Tibial artery (tissue), 4 donors: ENCODE data around the gene MDM4.

Experiments used
- DNase-seq, 2 donors: peaks; one replicate each; pipeline ENCODE4 v3.0.0-alpha.2; 2019
- H3K27ac ChIP-seq, 2 donors: fragments of 200-600 bp; sonication (generic) in 1 of 2; 1 replicate in 1 of 2; 2 replicates in 1 of 2; pipeline ENCODE4 v1.5.1; 2018 to 2019; ENCODE audit warnings: mild to moderate bottlenecking in 1 of 2
- H3K27me3 ChIP-seq, 2 donors: fragments of 200-600 bp; sonication (generic) in 1 of 2; one replicate each; pipeline versions ENCODE4 v1.5.1 to v1.6.0; 2016 to 2019
- H3K36me3 ChIP-seq, 3 donors: fragments of 200-600 bp; sonication (generic) in 2 of 3; one replicate each; pipeline ENCODE4 v1.5.1; 2016 to 2019; ENCODE audit warnings: mild to moderate bottlenecking in 2 of 3
- H3K4me1 ChIP-seq, 4 donors: fragments of 200-600 bp; sonication (generic) in 2 of 4; 1 replicate in 3 of 4; 2 replicates in 1 of 4; pipeline ENCODE4 v1.5.1; 2016 to 2019
- H3K4me3 ChIP-seq, 2 donors: fragments of 200-600 bp; sonication (generic) in 1 of 2; 1 replicate in 1 of 2; 2 replicates in 1 of 2; pipeline ENCODE4 v1.5.1; 2018 to 2019; ENCODE audit warnings: mild to moderate bottlenecking in 2 of 2
- H3K9me3 ChIP-seq, 3 donors: fragments of 200-600 bp; sonication (generic) in 1 of 3; one replicate each; pipeline ENCODE4 v1.5.1; 2016 to 2019
- intact Hi-C: fragments of 100-400 bp; cut with DNase I; formaldehyde crosslinking; loops from one replicate; pipeline ENCODE4 v1.15.0; 2023; ENCODE audit warnings: low total_unique reads
- TF ChIP-seq, protein P1 (sequence below), 2 experiments: fragments of 200-600 bp in 1 of 2; fragments of 450-650 bp in 1 of 2; IDR thresholded peaks; one replicate each; pipeline ENCODE4 v1.5.1; 2017 to 2019; ENCODE audit warnings: antibody characterized with exemption in 2 of 2, mild to moderate bottlenecking in 1 of 2, moderate library complexity in 1 of 2

Gene MDM4

DNA sequence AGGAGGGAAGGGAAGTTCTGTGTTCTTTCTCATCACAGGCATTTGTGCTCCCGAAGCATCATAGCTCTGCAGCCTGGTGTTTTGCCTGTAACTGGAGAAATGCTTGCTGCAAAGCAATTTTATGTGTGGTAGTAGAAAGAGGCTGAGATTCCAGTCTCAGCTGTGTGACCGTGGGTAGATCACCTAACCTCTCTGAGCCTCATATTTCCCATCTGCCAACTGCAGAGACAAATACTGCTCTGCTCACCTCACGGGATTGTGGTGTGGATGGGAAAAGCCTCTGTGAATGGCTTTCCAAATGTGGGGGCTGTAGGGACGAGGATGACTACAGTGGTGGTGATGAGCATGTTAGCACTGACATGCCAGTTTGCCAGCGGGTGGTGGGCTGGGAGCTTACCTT, 84.0 kb downstream of the MDM4 start:
- H3K27ac ChIP-seq, result no peak overlapping the region
- TF ChIP-seq, protein P1, sequence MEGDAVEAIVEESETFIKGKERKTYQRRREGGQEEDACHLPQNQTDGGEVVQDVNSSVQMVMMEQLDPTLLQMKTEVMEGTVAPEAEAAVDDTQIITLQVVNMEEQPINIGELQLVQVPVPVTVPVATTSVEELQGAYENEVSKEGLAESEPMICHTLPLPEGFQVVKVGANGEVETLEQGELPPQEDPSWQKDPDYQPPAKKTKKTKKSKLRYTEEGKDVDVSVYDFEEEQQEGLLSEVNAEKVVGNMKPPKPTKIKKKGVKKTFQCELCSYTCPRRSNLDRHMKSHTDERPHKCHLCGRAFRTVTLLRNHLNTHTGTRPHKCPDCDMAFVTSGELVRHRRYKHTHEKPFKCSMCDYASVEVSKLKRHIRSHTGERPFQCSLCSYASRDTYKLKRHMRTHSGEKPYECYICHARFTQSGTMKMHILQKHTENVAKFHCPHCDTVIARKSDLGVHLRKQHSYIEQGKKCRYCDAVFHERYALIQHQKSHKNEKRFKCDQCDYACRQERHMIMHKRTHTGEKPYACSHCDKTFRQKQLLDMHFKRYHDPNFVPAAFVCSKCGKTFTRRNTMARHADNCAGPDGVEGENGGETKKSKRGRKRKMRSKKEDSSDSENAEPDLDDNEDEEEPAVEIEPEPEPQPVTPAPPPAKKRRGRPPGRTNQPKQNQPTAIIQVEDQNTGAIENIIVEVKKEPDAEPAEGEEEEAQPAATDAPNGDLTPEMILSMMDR (IDR thresholded peaks at IDR 0.05), result no peak
- no peak overlapping the region for H3K4me3 ChIP-seq
- H3K4me1 ChIP-seq, result no peaks in the 10 kb centered on the region
- H3K27me3 ChIP-seq, result peaks cover 0 to 19% of the 10 kb centered on the region in 2 donors
- intact Hi-C loops, result no loop called here
- H3K36me3 ChIP-seq, result no peaks in the 10 kb centered on the region
- H3K9me3 ChIP-seq, result no peaks in the 10 kb centered on the region
- no peak for DNase-seq

DNA sequence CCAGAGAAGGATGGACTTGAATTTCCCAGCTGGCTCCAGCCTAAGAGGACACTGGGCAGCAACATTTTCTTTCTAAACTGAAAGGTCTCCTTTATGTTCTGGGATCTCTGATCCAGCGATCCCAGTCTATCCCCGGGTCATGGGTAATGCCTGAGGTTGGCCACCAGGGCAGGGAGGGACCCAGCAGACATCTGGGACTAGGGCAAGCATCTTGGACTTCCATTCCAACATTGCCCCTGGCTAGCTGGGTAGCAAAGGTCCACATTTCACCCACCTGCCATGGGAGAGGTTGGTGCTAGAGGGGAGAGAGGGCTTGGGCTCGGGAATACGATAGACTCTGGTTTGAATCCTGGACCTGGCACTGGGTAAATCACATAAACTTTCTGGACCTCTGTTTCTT, 84.8 kb downstream of the MDM4 start:
- Histone ChIP-seq H3K4me1 (no peaks in the 10 kb centered on the region), H3K9me3 (no peaks in the 10 kb centered on the region), H3K27ac (no peak overlapping the region), H3K27me3 (peaks cover 0 to 26% of the 10 kb centered on the region in 2 donors), H3K36me3 (no peaks in the 10 kb centered on the region), H3K4me3 (no peak overlapping the region)
- TF ChIP-seq, protein P1 (IDR thresholded peaks at IDR 0.05), result no peak
- intact Hi-C loops, result no loop called here
- no peak for DNase-seq

- Histone ChIP-seq H3K27me3 (peaks cover 0 to 27% of the 10 kb centered on the region in 2 donors), H3K9me3 (no peaks in the 10 kb centered on the region), H3K4me3 (no peak overlapping the region), H3K4me1 (no peaks in the 10 kb centered on the region), H3K27ac (no peak overlapping the region), H3K36me3 (no peaks in the 10 kb centered on the region)
- TF ChIP-seq, protein P1 (IDR thresholded peaks at IDR 0.05), result no peak
- intact Hi-C loops, result no loop called here
- DNase-seq, result no peak
Observed at GRCh38 chr1:204602111-204602579, 85.9 kb downstream of the MDM4 start.

DNA sequence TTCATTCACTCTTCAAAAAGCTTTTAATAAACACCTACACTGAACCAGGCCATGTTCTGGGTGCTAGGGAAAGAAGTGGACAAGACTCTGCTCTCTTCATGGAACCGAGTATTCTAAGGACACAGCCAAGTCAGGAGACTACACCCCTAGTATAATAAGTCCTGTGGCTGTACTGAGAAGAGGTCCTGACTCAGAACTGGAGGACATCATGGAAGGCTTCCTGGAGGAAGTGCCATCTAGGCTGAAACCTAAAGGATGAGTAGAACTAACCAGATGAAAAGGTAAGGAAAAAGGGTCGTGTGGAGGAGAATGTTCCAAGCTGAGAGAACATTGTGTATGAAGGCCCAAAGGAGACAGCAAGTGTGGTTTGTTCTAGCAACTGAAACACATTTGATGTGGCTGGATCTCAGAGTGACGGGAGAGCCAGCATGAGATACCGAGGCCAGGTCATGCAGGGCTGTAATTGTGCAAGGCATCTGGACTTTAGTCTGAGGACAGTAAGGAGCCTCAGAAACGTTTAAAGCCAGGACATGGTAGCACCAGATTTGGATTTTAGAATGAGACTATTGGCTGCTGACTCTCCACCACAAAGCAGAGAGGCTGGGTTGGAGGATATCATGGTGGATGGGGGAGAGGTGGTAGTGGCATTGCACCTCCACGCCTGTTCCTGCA, 86.8 kb downstream of the MDM4 start:
- intact Hi-C loops, result no loop called here
- DNase-seq, result no peak
- no peaks in the 10 kb centered on the region for H3K36me3 ChIP-seq
- no peaks in the 10 kb centered on the region for H3K4me1 ChIP-seq
- peaks cover 0 to 32% of the 10 kb centered on the region in 2 donors for H3K27me3 ChIP-seq
- H3K4me3 ChIP-seq, result no peak overlapping the region
- TF ChIP-seq, protein P1 (IDR thresholded peaks at IDR 0.05), result no peak
- no peak overlapping the region for H3K27ac ChIP-seq
- no peaks in the 10 kb centered on the region for H3K9me3 ChIP-seq

DNA sequence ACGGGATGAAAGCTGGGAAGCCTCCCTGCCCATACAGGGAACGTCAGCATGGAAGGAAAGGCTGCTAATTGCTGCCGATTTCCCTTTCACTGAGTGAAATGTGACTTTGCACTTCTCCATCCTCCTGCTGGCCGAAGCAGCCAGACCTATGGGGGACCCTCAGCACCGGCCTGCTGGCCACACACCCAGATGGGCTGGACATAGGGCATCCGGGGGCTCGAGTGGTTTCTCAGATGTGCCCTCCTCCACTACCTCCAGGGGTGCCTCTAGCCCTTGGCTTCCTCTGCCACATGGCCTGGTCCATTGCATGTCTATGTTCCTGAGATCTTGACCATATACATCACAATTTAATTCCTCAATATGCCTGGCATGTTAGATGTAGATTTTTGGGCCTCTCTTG, 89.6 kb downstream of the MDM4 start:
- Histone ChIP-seq H3K9me3 (no peaks in the 10 kb centered on the region), H3K36me3 (no peaks in the 10 kb centered on the region), H3K4me3 (no peak overlapping the region), H3K4me1 (no peaks in the 10 kb centered on the region), H3K27me3 (peaks cover 0 to 29% of the 10 kb centered on the region in 2 donors), H3K27ac (no peak overlapping the region)
- TF ChIP-seq, protein P1 (IDR thresholded peaks at IDR 0.05), result no peak
- no peak for DNase-seq
- intact Hi-C loops, result no loop called here
